Fibroblast of peridontal ligament (primary cell): Measurements from ENCODE around the gene SGO2.
A peak's percentile ranks its signal among the peaks of the same experiment; 100 is the strongest.
"Not testable (repeated sequence)": the region's sequence is repeated elsewhere in the genome, so short reads cannot be mapped to it uniquely, and the experiment has no call there.

Source experiments
- DNase-seq: peaks from one replicate; pipeline ENCODE4 v3.0.0-alpha.2; 2010; ENCODE audit errors: extremely low read depth

Gene SGO2

GRCh38 chr2:200624026-200624425 lies 98.0 kb downstream of the SGO2 start:
- no peak for DNase-seq

- DNase-seq, result no peak
Measured at GRCh38 chr2:200624658-200625057, 98.7 kb downstream of the SGO2 start.

- no peak for DNase-seq
Measured at GRCh38 chr2:200625282-200625681, 99.3 kb downstream of the SGO2 start.

GRCh38 chr2:200625958-200626363 lies 100.0 kb downstream of the SGO2 start:
- DNase-seq, result peak; percentile 38

GRCh38 chr2:200627110-200627770 lies 101.2 kb downstream of the SGO2 start:
- no peak for DNase-seq

- DNase-seq, result not testable (repeated sequence)
Measured at GRCh38 chr2:200628461-200628860, 102.5 kb downstream of the SGO2 start.

GRCh38 chr2:200631287-200631686 lies 105.3 kb downstream of the SGO2 start:
- no peak for DNase-seq
